AG04450 (cell line): Measurements from ENCODE around the gene CHN1. TPM values are rescaled to one million over a fixed set of nuclear protein-coding genes. Genes with fewer than 3 reads are reported as not detected.

Experiments
- CTCF ChIA-PET: fragments of 300-600, 350-600 bp; formaldehyde crosslinking; extraction: SDS; loops from one replicate; lab custom pipeline; 2022; ENCODE audit warnings: antibody characterized with exemption, inconsistent platforms; lab: Charles Lee
- POLR2A ChIA-PET: fragments of 350-600 bp; formaldehyde crosslinking; extraction: SDS; loops from one replicate; lab custom pipeline; 2021; ENCODE audit warnings: antibody characterized with exemption, inconsistent platforms; lab: Yijun Ruan, JAX
- DNase-seq: peaks from one replicate; pipeline ENCODE4 v3.0.0-alpha.2; 2011; ENCODE audit warnings: low read depth, low spot score
- H3K27ac ChIP-seq: one replicate; pipeline ENCODE4 v1.5.1; 2012; ENCODE audit warnings: low read depth, low read length, control low read depth
- H3K27me3 ChIP-seq: one replicate; pipeline ENCODE4 v1.6.0; 2012; ENCODE audit warnings: low read length; ENCODE audit not compliant: control insufficient read depth, insufficient read depth
- H3K4me3 ChIP-seq: 2 replicates; pipeline ENCODE4 v1.5.1; 2011; ENCODE audit warnings: mild to moderate bottlenecking, low read depth, low read length, control low read depth
- H3K9me3 ChIP-seq: 2 replicates; pipeline ENCODE4 v1.5.1; 2012; ENCODE audit warnings: low read length; ENCODE audit not compliant: control insufficient read depth, insufficient read depth
- CTCF ChIP-seq: IDR thresholded peaks from 2 replicates; pipeline ENCODE4 v1.5.1; 2011; ENCODE audit warnings: low read depth, low read length, control low read depth, inconsistent platforms
- polyA plus RNA-seq: library from polyadenylated mRNA; depleted of rRNA; stranded (reverse); fragments of >200 nt; gene quantifications from 2 replicates; pipeline ENCODE4 v1.2.3, GENCODE V29; 2011

The CHN1 gene
- polyA plus RNA-seq, 1 experiment: 258 TPM

- H3K9me3 ChIP-seq: peaks cover 7% of the 10 kb centered on the region; the same call in 1 of the 2 replicates
- TF ChIP-seq CTCF: no peak
- CTCF ChIA-PET: interaction anchor here (1.0 to 3.0 kb wide), 2 partner anchors 31 to 205 kb away, joined by 4 to 17 read pairs; no protein-coding TSS in a partner anchor
- POLR2A ChIA-PET: interaction anchor here (0.6 kb wide), 2 partner anchors 117 to 389 kb away, joined by 3 to 4 read pairs; no protein-coding TSS in a partner anchor
- peak overlapping the region; percentile 98 for H3K27ac ChIP-seq
- H3K27me3 ChIP-seq: no peaks in the 10 kb centered on the region
- DNase-seq: no peak
- no peak overlapping the region for H3K4me3 ChIP-seq
These were observed 225.7 kb downstream of the CHN1 start for GRCh38 chr2:174779361-174779928.

- Histone ChIP-seq H3K4me3 (no peak overlapping the region), H3K27ac (peak overlapping the region; percentile 98), H3K9me3 (peaks cover 7% of the 10 kb centered on the region; the same call in 1 of the 2 replicates), H3K27me3 (no peaks in the 10 kb centered on the region)
- peak; percentile 97 for DNase-seq
- TF ChIP-seq CTCF: no peak
- CTCF ChIA-PET: interaction anchor here (0.7 to 3.0 kb wide), 5 partner anchors 14 to 206 kb away, joined by 3 to 17 read pairs (median 3); partner anchors contain the start of gene CHRNA1
- POLR2A ChIA-PET: interaction anchor here (1.0 kb wide), 1 partner anchor 57 kb away, joined by 5 read pairs; no protein-coding TSS in a partner anchor
These were observed 226.8 kb downstream of the CHN1 start for GRCh38 chr2:174778085-174778981.

GRCh38 chr2:174777347-174778084 lies 227.7 kb downstream of the CHN1 start:
- H3K4me3 ChIP-seq: no peak overlapping the region
- DNase-seq: no peak
- ChIA-PET CTCF (interaction anchor here (0.7 to 3.0 kb wide), 5 partner anchors 13 to 207 kb away, joined by 3 to 17 read pairs (median 3); partner anchors contain the start of gene CHRNA1), POLR2A (interaction anchor here (1.0 kb wide), 1 partner anchor 58 kb away, joined by 5 read pairs; no protein-coding TSS in a partner anchor)
- TF ChIP-seq CTCF: no peak
- peaks cover 7% of the 10 kb centered on the region; the same call in 1 of the 2 replicates for H3K9me3 ChIP-seq
- H3K27ac ChIP-seq: peak overlapping the region; percentile 98
- no peaks in the 10 kb centered on the region for H3K27me3 ChIP-seq

GRCh38 chr2:174776675-174777074 lies 228.5 kb downstream of the CHN1 start:
- Histone ChIP-seq H3K4me3 (no peak overlapping the region), H3K27me3 (no peaks in the 10 kb centered on the region), H3K27ac (no peak overlapping the region), H3K9me3 (peaks cover 3% of the 10 kb centered on the region; the same call in 1 of the 2 replicates)
- ChIA-PET CTCF (interaction anchor here (3.0 to 8.9 kb wide), 2 partner anchors 208 to 211 kb away, joined by 17 to 383 read pairs; no protein-coding TSS in a partner anchor), POLR2A (no interaction called here)
- TF ChIP-seq CTCF: no peak
- DNase-seq: no peak
